ENCODE data around the gene MB21D2. TPM values are rescaled to one million over a fixed set of nuclear protein-coding genes. Genes with fewer than 3 reads are reported as not detected.

The MB21D2 gene
- total and polyA plus RNA-seq, 2 of the 8 experiments (the other 6 are each of a cell fraction or from before 2014, with no cell fraction given) = 10.0 to 21.0 TPM

DNA sequence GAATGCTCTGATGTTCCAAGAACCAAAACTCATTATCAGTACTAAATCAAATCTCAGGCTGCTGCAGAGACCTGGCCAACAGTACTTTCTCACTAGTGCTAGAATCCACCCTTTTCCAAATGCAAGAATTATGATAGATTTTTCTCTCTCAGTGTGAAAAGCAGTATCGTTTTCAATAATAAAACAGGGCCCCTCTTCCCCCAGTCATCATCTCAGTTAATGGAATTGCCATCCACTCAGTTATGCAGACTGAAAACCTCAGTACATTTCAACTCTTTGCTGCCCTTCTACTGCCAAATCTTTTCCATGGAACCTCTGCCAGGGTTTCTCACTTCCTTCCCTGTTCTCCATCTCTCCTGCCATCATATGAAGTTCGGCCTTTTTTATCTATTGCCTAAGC, 117.9 kb downstream of the MB21D2 start:
- Histone ChIP-seq H2BK12ac (ENCODE audit: low read depth, low read length) (no peak overlapping the region), H3K9ac (replicated peaks in 1 of 4; ENCODE audit: extremely low read depth in 1 of 4, low read depth in 3 of 4, low read length in 3 of 4) (no peak overlapping the region), H3K27me3 (replicated peaks in 1 of 4; ENCODE audit: control insufficient read depth in 3 of 4, extremely low read depth in 1 of 4, insufficient read depth in 3 of 4, low read length in 3 of 4) (no peaks in the 10 kb centered on the region), H3K23ac (ENCODE audit: insufficient read length) (no peak overlapping the region), H3K79me2 (ENCODE audit: control insufficient read depth in 1 of 2, insufficient read depth in 2 of 2, low read length in 2 of 2) (peaks cover 0 to 15% of the 10 kb centered on the region in 2 experiments; a peak in 2 of 4 replicates), H3K4me2 (ENCODE audit: insufficient read depth in 1 of 2, low read depth in 2 of 2, low read length in 2 of 2) (no peak overlapping the region), H3K79me1 (ENCODE audit: low read depth, low read length) (no peaks in the 10 kb centered on the region; the same call in 1 of the 2 replicates), H2BK20ac (ENCODE audit: low read length) (no peak overlapping the region), H4K8ac (ENCODE audit: extremely low read depth, insufficient read depth, low read length) (no peak overlapping the region), H2BK120ac (replicated peaks; ENCODE audit: low read depth, low read length) (no peak overlapping the region), H3K4me1 (replicated peaks in 1 of 4; ENCODE audit: control insufficient read depth in 3 of 4, insufficient read depth in 4 of 4, low read length in 3 of 4) (peaks cover 0 to 3% (median 0%) of the 10 kb centered on the region in 4 experiments; a peak in 1 of 7 replicates), H2AK5ac (ENCODE audit: low read depth, low read length) (no peak overlapping the region), H2BK5ac (ENCODE audit: low read depth, low read length) (no peak overlapping the region), H3K14ac (ENCODE audit: insufficient read length) (no peak overlapping the region), H2AFZ (ENCODE audit: low read length) (no peak overlapping the region), H3K56ac (replicated peaks; ENCODE audit: insufficient read length, low read depth, low read length) (no peak overlapping the region), H3K27ac (ENCODE audit: low read depth, low read length) (no peak overlapping the region), H3K9me3 (ENCODE audit: insufficient read depth in 2 of 2, low read depth in 1 of 2, low read length in 1 of 2) (no peaks in the 10 kb centered on the region), H3K18ac (ENCODE audit: extremely low read depth, low read length) (no peak overlapping the region), H4K5ac (ENCODE audit: insufficient read length, low read depth, low read length) (no peak overlapping the region), H3K23me2 (ENCODE audit: low read depth, low read length) (no peaks in the 10 kb centered on the region), H3K36me3 (ENCODE audit: control insufficient read depth in 2 of 4, insufficient read depth in 4 of 4, low read length in 3 of 4) (peaks cover 0 to 11% (median 2%) of the 10 kb centered on the region in 4 experiments; a peak in 3 of 8 replicates), H4K91ac (replicated peaks; ENCODE audit: insufficient read length, low read length) (no peak overlapping the region), H3K4ac (replicated peaks; ENCODE audit: insufficient read length, low read depth, low read length) (no peak overlapping the region), H4K20me1 (replicated peaks in 1 of 2; ENCODE audit: control insufficient read depth in 1 of 2, insufficient read depth in 2 of 2, low read length in 2 of 2) (no peaks in the 10 kb centered on the region), H3K4me3 (ENCODE audit: extremely low read depth in 1 of 4, insufficient read depth in 2 of 4, low read depth in 3 of 4, low read length in 4 of 4) (no peak overlapping the region), H2BK15ac (ENCODE audit: low read length) (no peak overlapping the region)
- POLR2A ChIA-PET (ENCODE audit: partially characterized antibody) = no interaction called here
- CTCF ChIA-PET (ENCODE audit: partially characterized antibody) = interaction anchor here (1.2 to 6.6 kb wide), 3 partner anchors 15 to 237 kb away, joined by 3 to 77 read pairs (median 60); no protein-coding TSS in a partner anchor
- 93% methylated on average over 2 of the region's 2 CpGs; no CpG with 5 or more reads in 1 of the 2 experiments for WGBS, 2 experiments (ENCODE audit: extremely low coverage in 1 of 2, insufficient coverage in 1 of 2, insufficient read length in 1 of 2, insufficient replicate concordance in 2 of 2, low coverage in 1 of 2, low lambda C conversion rate in 2 of 2, missing lambda C conversion rate in 1 of 2)
- FAIRE-seq (no peak), DNase-seq (ENCODE audit: low read depth in 1 of 2, low spot score in 2 of 2) (no peak)
- TF ChIP-seq NANOG (IDR thresholded peaks at IDR 0.05; ENCODE audit: insufficient read depth, low read depth, low read length, poor library complexity, severe bottlenecking) = no peak
- no peak for TF ChIP-seq YY1 (IDR thresholded peaks at IDR 0.05; ENCODE audit: low read depth, low read length)
- no peak for TF ChIP-seq KDM5A (IDR thresholded peaks at IDR 0.05; ENCODE audit: low read length)
- TF ChIP-seq KDM4A (IDR thresholded peaks at IDR 0.05; ENCODE audit: low read depth, low read length, severe bottlenecking) = no peak
- no peak for TF ChIP-seq ASH2L (IDR thresholded peaks at IDR 0.05; ENCODE audit: low read length)

Data from H1 (cell line).